ENCODE measurements around the gene BACH2.
"Not testable (repeated sequence)": the region's sequence is repeated elsewhere in the genome, so short reads cannot be mapped to it uniquely, and the experiment has no call there.

BACH2 gene

DNA sequence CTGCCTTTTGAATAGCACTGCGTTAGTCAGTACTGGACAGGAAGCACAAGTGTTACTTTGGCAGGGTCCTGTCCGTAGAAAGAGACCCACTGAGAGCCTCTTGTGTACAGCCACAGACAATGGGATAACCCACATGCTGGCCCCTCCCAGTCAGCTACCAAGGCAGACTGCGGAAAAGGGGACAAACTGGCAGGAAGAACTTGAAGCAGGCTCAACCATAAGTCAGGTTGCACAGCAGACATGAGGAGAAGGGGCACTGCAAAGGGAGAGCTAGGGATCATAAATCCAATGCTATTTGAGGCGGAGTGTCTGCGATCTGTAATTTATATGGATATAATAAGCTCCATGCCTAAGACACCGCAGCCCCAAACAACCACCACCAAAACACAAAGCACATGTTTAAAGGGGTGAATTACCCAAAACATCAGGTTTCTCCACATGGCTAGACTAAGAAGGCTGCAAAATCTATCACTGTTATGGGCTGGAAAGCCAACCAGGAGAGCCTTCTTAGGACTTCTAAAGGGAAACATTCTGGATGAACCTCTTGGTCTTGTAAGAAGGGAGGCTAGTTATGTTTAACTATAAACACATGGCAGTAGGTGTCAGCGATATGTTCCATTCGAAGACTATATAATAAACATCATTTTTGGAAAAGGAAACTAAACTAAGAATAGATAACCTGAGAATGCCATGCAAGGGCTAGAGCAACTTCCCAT lies 141.7 kb downstream of the BACH2 start:
- DNase-seq (ENCODE audit: low read depth) = no peak

- no peak for DNase-seq (ENCODE audit: low read depth)
These were observed 144.8 kb downstream of the BACH2 start for GRCh38 chr6:90151576-90152422.

- no peak for DNase-seq (ENCODE audit: low read depth)
These were observed 147.4 kb downstream of the BACH2 start for GRCh38 chr6:90149280-90149679.

GRCh38 chr6:90148867-90149266 lies 147.8 kb downstream of the BACH2 start:
- DNase-seq (ENCODE audit: low read depth) = no peak

GRCh38 chr6:90146921-90147649 lies 149.6 kb downstream of the BACH2 start:
- DNase-seq (ENCODE audit: low read depth) = no peak

- DNase-seq (ENCODE audit: low read depth) = no peak
These were observed 150.6 kb downstream of the BACH2 start for GRCh38 chr6:90146024-90146423.

- DNase-seq (ENCODE audit: low read depth) = no peak
These were observed 151.6 kb downstream of the BACH2 start for GRCh38 chr6:90144928-90145555.

GRCh38 chr6:90144396-90144795 lies 152.2 kb downstream of the BACH2 start:
- DNase-seq (ENCODE audit: low read depth) = no peak

- no peak for DNase-seq (ENCODE audit: low read depth)
These were observed 156.0 kb downstream of the BACH2 start for GRCh38 chr6:90140683-90141082.

DNA sequence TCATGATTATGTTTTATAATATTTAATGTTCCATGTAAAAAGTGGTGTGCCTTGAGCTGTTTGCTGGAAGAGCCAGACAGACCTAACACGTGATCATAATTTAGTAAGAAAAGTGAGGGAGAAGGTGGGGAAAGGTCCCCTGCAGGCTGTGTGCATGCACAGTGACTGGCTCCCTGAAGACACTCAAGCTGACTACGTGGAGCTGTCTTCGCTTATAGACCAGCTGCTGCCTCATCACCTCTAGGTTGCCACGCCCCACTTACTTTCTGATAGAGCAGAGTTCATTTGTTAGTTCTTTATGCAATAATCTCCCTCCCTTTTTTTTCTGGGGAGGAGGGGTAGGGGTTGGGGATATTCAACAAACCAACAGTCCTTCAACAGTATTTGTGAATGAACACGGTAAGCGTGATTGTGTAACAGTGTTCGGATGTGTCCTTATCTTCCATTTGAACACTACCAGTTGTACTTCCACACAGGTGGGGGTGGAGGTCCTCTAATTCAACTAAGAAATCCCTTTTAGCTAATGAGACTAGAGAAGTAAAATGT lies 157.3 kb downstream of the BACH2 start:
- DNase-seq (ENCODE audit: low read depth) = no peak

DNA sequence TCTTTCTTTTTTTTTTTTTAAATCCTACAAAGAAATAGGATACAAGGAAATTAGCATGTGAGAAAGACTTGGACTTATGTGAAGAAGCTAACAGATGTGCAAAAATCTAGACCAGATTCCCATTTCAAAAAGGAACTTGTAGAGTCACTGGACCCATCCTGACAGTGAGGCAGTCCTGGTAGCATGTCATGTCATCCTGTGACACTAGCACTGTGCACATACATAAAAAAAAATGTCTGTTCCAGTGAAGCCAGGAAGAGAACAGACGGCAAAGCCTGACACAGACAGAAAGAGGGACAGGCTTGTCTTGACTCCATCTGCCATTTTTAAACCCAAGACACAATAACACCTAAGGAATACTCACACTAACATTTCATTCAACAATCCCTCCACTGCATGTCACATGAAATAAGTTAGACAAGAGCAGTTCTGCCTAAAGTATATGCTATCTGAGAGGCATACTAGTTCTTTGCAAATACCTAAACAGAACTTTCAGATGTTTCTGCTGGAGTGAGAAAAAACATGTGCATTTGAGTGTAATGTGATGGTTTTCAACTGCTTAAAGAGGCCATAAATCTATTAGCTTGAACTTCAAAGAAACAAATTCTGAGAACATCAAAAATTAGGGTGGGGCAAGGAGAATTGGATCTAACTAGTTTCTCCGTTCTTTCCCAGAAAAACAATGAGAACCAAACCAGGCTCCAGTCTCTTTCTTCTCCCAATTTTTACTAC lies 159.6 kb downstream of the BACH2 start:
- no peak for DNase-seq (ENCODE audit: low read depth)

- no peak for DNase-seq (ENCODE audit: low read depth)
These were observed 160.5 kb downstream of the BACH2 start for GRCh38 chr6:90136176-90136575.

DNA sequence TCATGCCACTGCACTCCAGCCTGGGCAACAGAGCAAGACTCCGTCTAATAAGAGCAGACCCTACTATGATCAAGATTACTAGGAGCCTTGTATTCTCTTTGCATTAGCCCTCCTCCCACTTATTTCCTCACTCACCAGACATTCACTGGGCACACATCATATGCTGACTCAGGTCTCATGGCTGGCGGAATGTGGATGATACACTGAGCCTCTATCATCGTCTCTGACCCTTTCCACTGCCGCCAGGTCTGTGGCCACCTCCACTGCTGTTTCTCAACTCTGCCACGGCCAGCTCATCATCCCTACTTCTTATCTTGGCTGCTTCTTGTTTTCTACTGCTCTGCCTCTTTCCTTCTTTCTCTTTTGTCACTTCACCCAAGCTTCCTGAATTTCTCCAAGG lies 161.0 kb downstream of the BACH2 start:
- DNase-seq (ENCODE audit: low read depth) = no peak

GRCh38 chr6:90133664-90134063 lies 163.0 kb downstream of the BACH2 start:
- not testable (repeated sequence) for DNase-seq (ENCODE audit: low read depth)

- DNase-seq (ENCODE audit: low read depth) = no peak
These were observed 164.8 kb downstream of the BACH2 start for GRCh38 chr6:90131614-90132423.

- DNase-seq (ENCODE audit: low read depth) = no peak
These were observed 165.5 kb downstream of the BACH2 start for GRCh38 chr6:90131125-90131524.

- not testable (repeated sequence) for DNase-seq (ENCODE audit: low read depth)
These were observed 168.0 kb downstream of the BACH2 start for GRCh38 chr6:90128687-90129086.

GRCh38 chr6:90127595-90127994 lies 169.0 kb downstream of the BACH2 start:
- no peak for DNase-seq (ENCODE audit: low read depth)

DNA sequence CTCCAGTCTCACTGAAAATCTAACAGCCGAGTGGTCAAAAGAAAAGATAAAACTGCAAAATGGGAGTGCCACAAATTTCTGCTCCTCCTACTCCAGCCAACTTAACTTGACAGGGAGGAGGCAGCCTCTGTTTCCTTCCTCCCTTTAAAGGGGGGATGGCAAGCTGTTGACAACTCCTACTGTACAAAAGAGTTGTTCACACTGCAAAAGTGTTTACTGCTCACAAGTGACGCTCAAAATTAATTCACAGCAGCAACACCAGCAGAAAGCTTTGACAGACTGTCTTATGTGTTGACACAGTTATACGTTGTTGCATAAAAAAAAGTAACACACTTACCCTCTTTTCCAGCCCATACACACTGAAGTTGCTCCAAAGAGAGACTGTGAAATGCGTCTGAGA lies 169.8 kb downstream of the BACH2 start:
- no peak for DNase-seq (ENCODE audit: low read depth)

DNA sequence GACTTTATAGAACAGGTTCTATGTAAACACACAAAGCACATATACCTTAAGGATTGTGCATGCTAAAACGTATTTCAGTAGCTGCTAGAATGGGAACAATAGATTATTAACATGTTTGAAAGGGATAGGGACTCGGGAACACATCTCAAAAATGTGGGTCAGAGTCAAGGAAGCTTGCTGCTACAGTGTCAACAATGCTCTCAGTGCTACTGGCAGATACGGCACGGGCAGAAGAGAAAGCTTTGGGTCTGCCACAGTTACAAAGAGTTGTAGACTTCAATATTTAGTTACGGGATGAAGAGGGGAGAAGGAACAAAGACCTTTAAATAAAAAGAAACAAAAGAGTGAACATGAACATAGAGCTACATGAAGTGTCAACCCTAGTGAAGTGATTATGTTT lies 170.5 kb downstream of the BACH2 start:
- DNase-seq (ENCODE audit: low read depth) = no peak
